HG02884 (cell line): Measurements from ENCODE around the gene SORCS3.

ENCODE experiments used
- ATAC-seq: cut with Tn5 transposase; IDR thresholded peaks from one replicate; pipeline ENCODE4 v1.9.1; 2021; ENCODE audit warnings: mild to moderate bottlenecking, moderate library complexity; ENCODE audit not compliant: unreplicated experiment

SORCS3 gene

DNA sequence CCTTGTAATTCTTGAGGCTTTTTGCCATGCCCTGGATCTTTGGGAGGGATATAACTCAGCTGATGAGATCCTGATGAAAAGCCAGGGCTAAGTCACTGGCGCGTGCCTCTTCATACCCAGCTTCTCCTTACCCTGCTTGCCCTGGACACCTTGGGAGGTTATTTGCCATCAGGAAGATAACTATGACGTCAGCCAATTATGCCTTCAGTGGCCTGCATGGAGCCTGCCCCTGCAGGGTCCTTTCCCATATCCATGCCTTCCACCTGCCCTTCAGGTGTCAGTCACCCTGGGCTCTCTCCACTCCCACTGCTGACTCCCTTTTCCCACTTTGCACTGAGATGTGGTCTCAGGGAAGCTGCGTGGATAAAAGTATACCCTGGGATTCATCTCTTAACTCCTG, 520.1 kb downstream of the SORCS3 start:
- no peak for ATAC-seq

DNA sequence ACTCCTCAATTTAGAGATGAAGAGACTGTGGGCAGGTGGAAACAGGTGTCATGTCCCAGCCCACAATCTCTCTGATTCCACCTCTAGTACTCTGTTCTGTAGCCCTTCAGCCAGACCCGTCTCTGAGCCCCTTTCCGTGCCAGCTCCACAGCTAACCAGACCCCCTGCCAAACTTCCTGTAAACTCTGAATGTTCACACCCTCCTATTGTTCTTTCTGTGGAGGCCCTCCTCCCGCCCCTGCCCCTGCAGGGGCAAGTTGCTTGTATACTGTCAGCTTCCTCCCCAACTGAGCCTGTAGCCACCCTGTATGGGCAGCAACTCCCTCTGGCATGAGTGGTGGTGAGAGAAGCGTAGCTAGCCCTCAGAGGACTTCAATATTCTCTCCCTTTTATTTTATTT, 520.7 kb downstream of the SORCS3 start:
- ATAC-seq = no peak

- ATAC-seq = no peak
Measured at GRCh38 chr10:105170521-105170920, 529.4 kb downstream of the SORCS3 start.

DNA sequence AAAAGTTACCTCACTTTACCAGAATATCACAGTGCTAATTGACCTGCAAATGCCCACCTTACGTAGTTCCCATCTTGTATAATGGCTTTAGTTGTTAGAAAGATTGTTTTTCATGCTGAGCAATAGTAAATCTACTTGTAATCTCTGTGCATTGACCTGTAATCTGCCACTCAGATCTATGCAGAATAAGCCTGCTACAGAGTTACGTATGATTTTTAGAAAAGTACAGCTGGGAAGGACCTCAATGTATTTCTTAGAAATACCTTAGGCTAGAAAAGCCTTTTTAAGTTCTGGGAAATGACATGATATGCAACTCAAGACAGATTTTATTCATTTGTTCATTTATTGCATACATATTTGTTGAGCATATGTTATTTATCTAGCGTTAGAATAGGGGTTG, 530.9 kb downstream of the SORCS3 start:
- no peak for ATAC-seq

- no peak for ATAC-seq
Measured at GRCh38 chr10:105181626-105182025, 540.5 kb downstream of the SORCS3 start.

DNA sequence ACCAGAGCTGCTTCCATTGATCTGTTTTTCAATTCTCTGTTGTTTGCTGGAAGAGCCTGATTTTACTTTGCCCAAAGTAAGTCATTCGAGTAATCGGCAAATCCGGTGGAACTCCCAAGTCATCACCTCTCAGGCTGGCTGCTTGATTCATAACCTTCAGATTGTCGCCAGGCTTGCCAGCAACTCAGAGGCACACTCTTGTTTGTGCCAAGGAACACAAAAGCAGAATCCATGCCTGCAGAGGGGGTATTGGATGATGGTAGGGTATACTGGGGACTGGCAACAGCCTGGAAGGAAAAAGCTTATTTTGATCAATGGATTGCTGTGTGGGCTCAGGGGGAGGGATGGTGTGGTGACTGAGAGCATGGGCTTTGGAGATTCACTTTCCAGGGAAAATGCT, 542.4 kb downstream of the SORCS3 start:
- no peak for ATAC-seq

DNA sequence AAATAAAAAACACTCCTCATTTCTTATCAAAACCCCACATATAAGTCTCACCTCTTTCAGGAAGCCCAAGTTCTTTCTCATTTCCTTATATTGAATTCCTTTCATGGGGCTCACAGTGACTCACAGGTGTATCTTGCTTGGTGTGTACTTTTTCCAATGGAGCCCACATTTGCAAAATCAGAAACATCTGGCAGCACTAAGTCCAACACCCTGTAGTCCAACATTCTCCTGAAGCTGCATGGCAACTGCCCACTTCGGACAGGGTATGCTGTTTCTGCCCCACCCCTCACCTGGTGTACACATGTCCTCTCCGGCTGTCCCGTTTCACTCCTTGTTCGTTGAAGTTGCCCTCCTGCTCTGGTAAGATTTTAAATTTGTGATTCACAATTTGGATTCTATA, 544.1 kb downstream of the SORCS3 start:
- ATAC-seq = no peak

GRCh38 chr10:105187243-105187642, 546.2 kb downstream of the SORCS3 start:
- ATAC-seq = no peak

DNA sequence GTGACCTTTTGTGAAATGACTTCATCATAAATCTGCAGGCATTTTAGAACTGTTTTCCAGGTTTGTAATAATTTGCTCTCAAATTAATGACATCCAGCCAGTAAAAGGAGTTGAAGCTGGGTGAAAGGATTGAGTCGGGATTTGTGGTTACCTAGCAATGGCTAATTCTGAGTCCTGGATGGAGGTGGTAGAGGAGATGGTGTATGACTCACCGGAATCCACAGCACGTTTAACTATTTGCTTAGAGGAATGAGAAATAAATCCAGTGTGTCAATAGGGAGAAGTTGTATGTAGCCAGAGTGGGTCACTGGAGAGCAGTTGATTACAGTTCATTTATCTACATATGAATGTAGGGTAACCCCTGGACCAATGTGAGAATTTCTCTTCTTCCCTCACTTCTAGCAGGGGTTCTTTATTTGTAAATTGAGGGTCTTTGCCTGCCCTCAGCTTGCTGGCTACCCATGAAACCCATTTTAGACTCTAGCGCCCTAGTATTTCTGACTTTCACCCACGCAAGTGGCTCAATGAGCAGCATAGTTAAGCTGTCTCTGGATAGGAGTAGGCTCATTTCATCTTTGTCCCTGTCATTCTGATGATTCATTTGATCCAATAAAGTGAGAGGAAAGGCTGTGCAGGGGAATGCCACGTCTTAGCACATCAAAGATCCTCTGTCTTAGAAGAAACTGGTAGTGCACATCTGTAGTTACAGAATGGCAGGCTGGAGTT, 547.8 kb downstream of the SORCS3 start:
- ATAC-seq = no peak

GRCh38 chr10:105189463-105189800, 548.3 kb downstream of the SORCS3 start:
- ATAC-seq = no peak

GRCh38 chr10:105192146-105192545, 551.1 kb downstream of the SORCS3 start:
- no peak for ATAC-seq

DNA sequence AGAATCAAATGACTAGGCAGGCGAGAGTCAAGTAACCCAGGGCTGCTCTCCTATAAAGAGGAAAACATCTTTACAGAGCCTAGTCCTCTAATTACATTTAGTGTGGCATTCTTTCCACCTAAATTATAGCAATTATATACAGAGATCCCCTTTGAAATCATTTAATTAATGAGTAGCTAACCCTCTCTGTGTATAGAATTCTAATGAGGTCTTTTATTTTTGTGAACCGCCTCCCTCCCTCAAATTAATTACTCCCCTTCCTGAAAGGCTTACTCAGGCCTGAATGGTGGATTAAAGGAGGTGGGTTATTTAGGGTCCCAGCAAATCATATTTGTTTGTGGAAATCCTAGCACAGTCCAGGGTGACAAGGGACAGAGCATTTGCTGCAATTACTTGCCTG, 551.8 kb downstream of the SORCS3 start:
- ATAC-seq = no peak

- ATAC-seq = no peak
Measured at GRCh38 chr10:105195831-105196230, 554.7 kb downstream of the SORCS3 start.

GRCh38 chr10:105197598-105198364, 556.7 kb downstream of the SORCS3 start:
- ATAC-seq = no peak

DNA sequence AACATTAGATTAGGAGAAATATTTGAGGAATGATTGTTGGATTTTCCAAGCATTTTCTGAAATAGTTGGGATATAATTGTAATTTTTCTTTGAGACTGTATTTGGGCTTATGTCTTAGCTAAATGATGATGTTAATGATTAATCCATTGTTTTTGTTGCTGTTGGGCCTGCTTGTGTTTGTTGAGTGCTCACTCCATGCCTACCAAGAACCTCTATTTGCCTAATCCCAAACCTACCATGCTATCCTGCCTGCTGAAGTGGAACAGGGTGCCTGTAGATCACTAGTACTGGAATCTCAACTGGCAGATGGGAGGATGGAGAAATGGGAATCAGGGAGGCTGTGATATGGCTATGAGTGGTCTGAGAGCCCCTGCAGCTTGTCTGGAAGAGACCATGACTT, 565.5 kb downstream of the SORCS3 start:
- ATAC-seq = no peak

GRCh38 chr10:105207476-105207995, 566.4 kb downstream of the SORCS3 start:
- ATAC-seq = no peak

- no peak for ATAC-seq
Measured at GRCh38 chr10:105210546-105210945, 569.5 kb downstream of the SORCS3 start.

DNA sequence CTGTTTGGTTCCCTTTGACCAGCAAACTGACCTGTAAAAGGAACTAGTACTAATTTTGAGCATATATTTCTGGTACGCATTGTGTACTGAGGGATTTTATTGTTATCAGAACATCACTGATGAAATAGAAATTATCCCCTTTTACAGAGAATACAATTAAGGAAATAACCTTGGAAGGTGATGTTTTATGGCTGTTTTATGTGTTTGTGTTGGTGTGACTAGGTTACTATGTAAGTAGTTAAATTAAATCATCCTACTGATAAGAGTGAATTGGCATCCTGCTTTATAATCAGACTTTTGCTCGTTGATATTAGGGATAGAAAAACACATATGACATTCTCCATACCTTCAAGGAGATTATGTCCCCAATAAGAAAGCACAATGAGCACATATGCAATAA, 596.6 kb downstream of the SORCS3 start:
- ATAC-seq = no peak

DNA sequence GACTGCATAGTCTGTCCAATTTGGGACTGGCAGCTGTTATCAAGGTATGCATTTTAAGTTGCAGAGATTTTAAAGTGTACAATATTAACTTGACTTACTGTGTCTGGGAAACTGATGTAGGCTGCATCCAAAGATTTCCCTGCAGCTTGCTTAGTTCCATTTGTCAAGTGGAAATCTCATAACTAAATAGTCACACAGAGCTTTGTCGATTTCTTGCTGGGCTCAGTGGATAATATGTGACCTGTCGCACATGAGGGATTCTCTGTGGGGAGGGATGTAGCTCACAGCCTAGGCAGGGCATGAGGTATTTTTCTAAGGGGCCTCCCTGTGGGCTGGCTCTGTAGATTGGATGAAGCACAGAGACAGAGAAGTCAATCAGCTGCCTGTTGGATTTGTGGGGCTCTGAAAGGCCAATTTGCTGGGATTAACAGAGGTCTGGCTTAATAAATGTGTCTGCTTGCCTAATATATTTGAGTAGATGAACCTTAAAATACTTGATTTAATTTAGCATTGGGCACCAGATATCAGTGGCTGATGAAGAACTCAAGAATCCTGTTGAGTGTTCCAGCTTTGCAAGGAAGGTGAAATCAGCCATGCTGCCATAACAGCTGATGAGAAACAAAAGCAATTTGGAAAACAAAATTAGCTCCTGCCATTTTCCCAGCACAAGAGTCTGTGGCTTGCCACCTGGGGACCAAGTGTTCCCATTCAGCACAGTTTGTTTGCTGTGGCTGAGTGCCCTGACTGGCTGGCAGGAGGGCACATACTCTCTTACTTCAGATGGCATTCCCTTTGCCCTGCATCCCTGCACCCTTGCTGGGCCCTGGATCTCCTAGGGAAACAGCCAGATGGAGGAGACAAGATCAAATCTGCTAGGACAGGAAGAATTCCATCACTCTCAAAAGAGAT, 598.5 kb downstream of the SORCS3 start:
- ATAC-seq = no peak

DNA sequence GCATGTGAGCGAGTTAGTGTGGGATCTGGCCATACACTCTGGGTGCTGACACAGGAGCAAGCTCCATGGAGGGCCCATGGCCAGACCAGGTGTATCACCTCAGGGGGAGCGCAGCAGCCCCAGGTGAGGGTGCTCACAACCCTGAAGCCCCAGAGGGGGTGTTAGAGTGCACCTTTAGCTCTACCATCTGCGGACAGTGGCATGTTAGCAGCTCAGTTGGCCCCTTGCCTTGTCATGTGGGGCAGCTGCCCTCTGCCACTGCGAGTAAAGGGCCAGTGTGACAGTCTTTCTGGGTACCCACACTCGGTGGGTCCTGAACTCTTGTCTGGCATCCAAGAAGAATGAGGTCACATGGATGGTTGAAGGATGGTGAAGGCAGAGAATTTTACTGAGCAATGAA, 600.2 kb downstream of the SORCS3 start:
- no peak for ATAC-seq

GRCh38 chr10:105243381-105243780, 602.3 kb downstream of the SORCS3 start:
- ATAC-seq = no peak
